Thymus (tissue), 11 donors: ENCODE results near the gene NDUFB2. TPM values are rescaled to one million over a fixed set of nuclear protein-coding genes. Genes with fewer than 3 reads are reported as not detected.
A peak's percentile ranks its signal among the peaks of the same experiment; 100 is the strongest.
"Not testable (repeated sequence)": the region's sequence is repeated elsewhere in the genome, so short reads cannot be mapped to it uniquely, and the experiment has no call there.

Source experiments
- DNase-seq, 9 donors: peaks; one replicate each; pipeline ENCODE4 v3.0.0-alpha.2; 2013; ENCODE audit warnings: low spot score in 9 of 9, low read depth in 6 of 9, missing footprints in 1 of 9
- H3K27ac ChIP-seq, 2 donors: one replicate each; pipeline ENCODE4 v1.5.1; 2013; ENCODE audit warnings: control low read depth in 1 of 2, low read depth in 1 of 2, low read length in 1 of 2, mild to moderate bottlenecking in 1 of 2, moderate library complexity in 1 of 2
- H3K27me3 ChIP-seq, 2 donors: one replicate each; pipeline ENCODE4 v1.5.1; 2013; ENCODE audit warnings: low read length in 1 of 2; ENCODE audit not compliant: control insufficient read depth in 2 of 2, insufficient read depth in 1 of 2
- H3K36me3 ChIP-seq, 2 donors: one replicate each; pipeline ENCODE4 v1.5.1; 2013; ENCODE audit warnings: low read length in 1 of 2, mild to moderate bottlenecking in 1 of 2, moderate library complexity in 1 of 2; ENCODE audit not compliant: control insufficient read depth in 2 of 2, insufficient read depth in 2 of 2
- H3K4me1 ChIP-seq, 2 donors: one replicate each; pipeline ENCODE4 v1.5.1; 2013; ENCODE audit warnings: low read length in 2 of 2; ENCODE audit not compliant: control insufficient read depth in 2 of 2, insufficient read depth in 2 of 2
- H3K4me3 ChIP-seq, 2 donors: one replicate each; pipeline ENCODE4 v1.5.1; 2013; ENCODE audit warnings: low read length in 2 of 2, control low read depth in 1 of 2, mild to moderate bottlenecking in 1 of 2
- H3K9me3 ChIP-seq, 2 donors: one replicate each; pipeline ENCODE4 v1.5.1; 2013; ENCODE audit warnings: low read length in 1 of 2, mild to moderate bottlenecking in 1 of 2; ENCODE audit not compliant: control insufficient read depth in 2 of 2, insufficient read depth in 1 of 2
- WGBS: extraction: QIAGEN DNeasy Blood & Tissue Kit; methylation state at CpG from one replicate; pipeline ENCODE4 v1.1.7; 2013; 5-methylcytosine and 5-hydroxymethylcytosine counted together
- polyA plus RNA-seq: library from polyadenylated mRNA; stranded (reverse); fragments of 200-250 nt; gene quantifications from one replicate; pipeline ENCODE4 v1.2.3, GENCODE V29; 2013
- total RNA-seq: library from RNA; stranded (reverse); fragments of 120-200 nt; gene quantifications from one replicate; pipeline ENCODE4 v1.2.4, GENCODE V29; 2013
- donor health status: healthy.

Gene NDUFB2
- total and polyA plus RNA-seq, 2 donors, result 209 to 254 TPM

GRCh38 chr7:140669352-140669751 is 27.2 kb upstream of the NDUFB2 start:
- H3K27me3 ChIP-seq, result no peaks in the 10 kb centered on the region
- over 99% methylated on average over 3 of the region's 3 CpGs for WGBS

DNA sequence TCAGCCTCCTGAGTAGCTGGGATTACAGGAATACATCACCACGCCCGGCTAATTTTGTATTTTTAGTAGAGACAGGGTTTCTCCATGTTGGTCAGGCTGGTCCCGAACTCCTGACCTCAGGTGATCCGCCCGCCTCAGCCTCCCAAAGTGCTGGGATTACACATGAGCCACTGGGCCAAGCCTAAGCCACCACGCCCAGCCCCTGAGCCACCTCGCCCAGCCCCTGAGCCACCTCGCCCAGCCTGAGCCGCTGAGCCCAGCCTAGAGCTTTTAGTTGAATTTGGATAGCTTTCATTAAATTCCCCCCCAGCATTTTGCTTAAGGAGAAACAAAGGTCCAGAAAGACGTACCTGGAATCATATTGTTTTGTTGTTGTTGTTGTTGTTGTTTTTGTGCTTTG is 26.6 kb upstream of the NDUFB2 start:
- 96% methylated on average over 10 of the region's 10 CpGs for WGBS
- peaks cover 7 to 20% of the 10 kb centered on the region in 2 donors for H3K4me1 ChIP-seq

More at GRCh38 chr7:140669352-140669751, 27.2 kb upstream of the NDUFB2 start:
- no peaks in the 10 kb centered on the region for H3K9me3 ChIP-seq
- no peaks in the 10 kb centered on the region for H3K36me3 ChIP-seq
- peaks cover 7 to 16% of the 10 kb centered on the region in 2 donors for H3K4me1 ChIP-seq
- no peak for DNase-seq
- no peak overlapping the region for H3K4me3 ChIP-seq
- no peak overlapping the region for H3K27ac ChIP-seq

DNA sequence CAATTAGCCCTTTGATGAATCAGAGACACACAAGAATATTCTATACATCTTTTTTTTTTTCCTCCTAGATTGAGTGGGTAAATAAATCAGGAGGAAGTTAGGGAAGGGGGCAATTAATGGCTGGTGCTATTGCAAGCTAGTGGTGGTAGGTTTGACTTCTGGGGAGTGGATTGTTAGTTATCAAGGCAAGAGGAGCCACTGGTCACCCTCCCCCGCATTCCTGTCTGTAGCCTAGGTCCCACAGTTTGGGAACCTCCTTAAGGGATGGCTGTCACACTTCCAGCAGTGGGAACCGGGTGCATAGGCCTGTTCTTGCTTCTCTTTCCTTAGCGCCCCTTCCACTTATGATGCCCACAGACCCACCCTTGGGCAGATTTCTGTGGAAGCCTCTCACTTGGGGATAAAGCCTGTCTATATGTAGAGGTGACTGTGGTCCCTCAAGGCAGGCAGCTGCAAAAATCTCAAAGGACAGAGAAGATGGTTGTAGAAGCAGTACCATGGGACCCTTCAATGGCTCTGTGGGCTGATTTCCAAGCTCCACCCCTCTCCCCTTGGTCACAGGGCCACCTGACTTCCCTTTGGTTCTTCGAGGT is 26.1 kb upstream of the NDUFB2 start:
- peaks cover 7 to 22% of the 10 kb centered on the region in 2 donors for H3K4me1 ChIP-seq
- 71% methylated on average over 4 of the region's 4 CpGs for WGBS
- no peak for DNase-seq

More for the DNA sequence above, 26.6 kb upstream of the NDUFB2 start:
- H3K27ac ChIP-seq, DNase-seq, H3K27me3 ChIP-seq, H3K9me3 ChIP-seq, H3K36me3 ChIP-seq, H3K4me3 ChIP-seq: not testable (repeated sequence)

GRCh38 chr7:140671966-140672365 is 24.5 kb upstream of the NDUFB2 start:
- no peak for DNase-seq
- no peak overlapping the region for H3K4me3 ChIP-seq
- no peaks in the 10 kb centered on the region for H3K27me3 ChIP-seq
- no peak overlapping the region for H3K27ac ChIP-seq
- WGBS, result 94% methylated on average over 15 of the region's 15 CpGs
- peaks cover 0 to 6% of the 10 kb centered on the region in 2 donors for H3K36me3 ChIP-seq
- peaks cover 7 to 22% of the 10 kb centered on the region in 2 donors for H3K4me1 ChIP-seq
- H3K9me3 ChIP-seq, result no peaks in the 10 kb centered on the region

More for the DNA sequence above, 26.1 kb upstream of the NDUFB2 start:
- no peaks in the 10 kb centered on the region for H3K9me3 ChIP-seq
- no peaks in the 10 kb centered on the region for H3K36me3 ChIP-seq
- no peaks in the 10 kb centered on the region for H3K27me3 ChIP-seq
- H3K4me3 ChIP-seq, result no peak overlapping the region
- no peak overlapping the region for H3K27ac ChIP-seq

GRCh38 chr7:140672382-140673062 is 24.0 kb upstream of the NDUFB2 start, which contains the start of gene ADCK2:
ADCK2 (plus strand) TSS chr7:140672945; CDS start chr7:140673331, 386 bp downstream.
- Histone ChIP-seq H3K4me1 (peaks cover 7 to 22% of the 10 kb centered on the region in 2 donors), H3K27me3 (no peaks in the 10 kb centered on the region), H3K36me3 (peaks cover 0 to 6% of the 10 kb centered on the region in 2 donors), H3K27ac (peak within 1 kb of the TSS; percentile 85 to 88), H3K9me3 (no peaks in the 10 kb centered on the region), H3K4me3 (peak within 1 kb of the TSS; percentile 64 to 88)
- peak in 7 of 9 donors; percentile 45 to 82 (median 60) for DNase-seq
- WGBS, result 1% methylated on average over 41 of the region's 41 CpGs

GRCh38 chr7:140673063-140673773 is 23.3 kb upstream of the NDUFB2 start:
- Histone ChIP-seq H3K4me3 (peak overlapping the region; percentile 64 to 88), H3K36me3 (peaks cover 5 to 6% of the 10 kb centered on the region in 2 donors), H3K4me1 (peaks cover 7 to 22% of the 10 kb centered on the region in 2 donors), H3K27ac (peak overlapping the region; percentile 85 to 88), H3K27me3 (no peaks in the 10 kb centered on the region), H3K9me3 (no peaks in the 10 kb centered on the region)
- peak in 8 of 9 donors; percentile 41 to 85 (median 57) for DNase-seq
- under 1% methylated on average over 72 of the region's 72 CpGs for WGBS

GRCh38 chr7:140673774-140674155 is 22.7 kb upstream of the NDUFB2 start:
- WGBS, result 60% methylated on average over 18 of the region's 18 CpGs
- Histone ChIP-seq H3K9me3 (no peaks in the 10 kb centered on the region), H3K4me1 (peaks cover 7 to 22% of the 10 kb centered on the region in 2 donors), H3K27me3 (no peaks in the 10 kb centered on the region), H3K27ac (peak overlapping the region; percentile 85 to 88), H3K4me3 (peak overlapping the region; percentile 64 to 88), H3K36me3 (peaks cover 8 to 10% of the 10 kb centered on the region in 2 donors)
- no peak for DNase-seq

- WGBS, result 79% methylated on average over 5 of the region's 5 CpGs
- peak in 1 of 9 donors; percentile 38 for DNase-seq
- no peak overlapping the region for H3K27ac ChIP-seq
- no peak overlapping the region for H3K4me3 ChIP-seq
- no peaks in the 10 kb centered on the region for H3K9me3 ChIP-seq
- H3K4me1 ChIP-seq, result peaks cover 7 to 22% of the 10 kb centered on the region in 2 donors
- H3K27me3 ChIP-seq, result no peaks in the 10 kb centered on the region
- H3K36me3 ChIP-seq, result peaks cover 15 to 16% of the 10 kb centered on the region in 2 donors
These were observed 22.1 kb upstream of the NDUFB2 start for GRCh38 chr7:140674356-140674800.
